Measurements from ENCODE around the gene RTN4RL1.

Gene RTN4RL1

GRCh38 chr17:2054512-2055291, 29.6 kb upstream of the RTN4RL1 start, which contains the start of gene HIC1:
Gene HIC1, plus strand, starts transcription at chr17:2055103. Its CDS starts 1,588 bp downstream, at chr17:2056691.
- H3K27ac ChIP-seq: no peak within 1 kb of the TSS
- TF ChIP-seq ZFX (IDR thresholded peaks at IDR 0.05): no peak
- TF ChIP-seq, protein P1, sequence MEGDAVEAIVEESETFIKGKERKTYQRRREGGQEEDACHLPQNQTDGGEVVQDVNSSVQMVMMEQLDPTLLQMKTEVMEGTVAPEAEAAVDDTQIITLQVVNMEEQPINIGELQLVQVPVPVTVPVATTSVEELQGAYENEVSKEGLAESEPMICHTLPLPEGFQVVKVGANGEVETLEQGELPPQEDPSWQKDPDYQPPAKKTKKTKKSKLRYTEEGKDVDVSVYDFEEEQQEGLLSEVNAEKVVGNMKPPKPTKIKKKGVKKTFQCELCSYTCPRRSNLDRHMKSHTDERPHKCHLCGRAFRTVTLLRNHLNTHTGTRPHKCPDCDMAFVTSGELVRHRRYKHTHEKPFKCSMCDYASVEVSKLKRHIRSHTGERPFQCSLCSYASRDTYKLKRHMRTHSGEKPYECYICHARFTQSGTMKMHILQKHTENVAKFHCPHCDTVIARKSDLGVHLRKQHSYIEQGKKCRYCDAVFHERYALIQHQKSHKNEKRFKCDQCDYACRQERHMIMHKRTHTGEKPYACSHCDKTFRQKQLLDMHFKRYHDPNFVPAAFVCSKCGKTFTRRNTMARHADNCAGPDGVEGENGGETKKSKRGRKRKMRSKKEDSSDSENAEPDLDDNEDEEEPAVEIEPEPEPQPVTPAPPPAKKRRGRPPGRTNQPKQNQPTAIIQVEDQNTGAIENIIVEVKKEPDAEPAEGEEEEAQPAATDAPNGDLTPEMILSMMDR (conservative IDR thresholded peaks at IDR 0.05): peak; percentile 96

GRCh38 chr17:2054262-2054511, 29.1 kb upstream of the RTN4RL1 start:
- H3K27ac ChIP-seq: no peak overlapping the region
- no peak for TF ChIP-seq ZFX (IDR thresholded peaks at IDR 0.05)
- TF ChIP-seq, protein P1 (conservative IDR thresholded peaks at IDR 0.05): no peak

GRCh38 chr17:2053380-2054261, 28.5 kb upstream of the RTN4RL1 start:
- no peak for TF ChIP-seq ZFX (IDR thresholded peaks at IDR 0.05)
- TF ChIP-seq, protein P1 (conservative IDR thresholded peaks at IDR 0.05): peak; percentile 73

DNA sequence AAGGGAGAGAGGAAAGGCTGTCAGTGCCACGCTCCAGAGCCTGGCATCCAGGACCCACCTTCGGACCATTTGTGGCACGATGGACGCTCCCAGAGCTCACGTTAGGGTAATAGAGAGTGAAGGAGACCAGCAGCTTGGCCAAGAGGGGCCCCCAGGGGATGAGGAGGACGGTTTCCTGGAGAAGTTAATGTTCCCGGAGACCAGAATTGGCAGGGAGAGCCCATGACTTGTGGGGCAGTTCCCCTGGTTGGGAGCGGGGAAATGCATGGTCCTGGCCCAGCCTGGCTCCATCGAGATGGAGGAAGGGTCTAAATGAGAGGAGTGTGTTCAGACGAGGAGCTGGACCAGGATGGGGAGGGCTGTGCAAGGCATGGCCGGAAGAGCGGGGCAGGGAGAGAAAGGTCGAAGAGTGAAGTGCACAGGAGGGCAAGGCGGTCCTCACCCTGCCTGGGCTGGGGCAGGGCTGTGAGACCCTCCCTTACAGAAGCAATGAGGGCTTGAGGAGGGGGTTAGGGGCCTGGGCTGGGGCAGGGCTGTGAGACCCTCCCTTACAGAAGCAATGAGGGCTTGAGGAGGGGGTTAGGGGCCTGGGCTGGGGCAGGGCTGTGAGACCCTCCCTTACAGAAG, 26.9 kb upstream of the RTN4RL1 start:
- no peak overlapping the region for H3K27ac ChIP-seq
- no peak for TF ChIP-seq ZFX (IDR thresholded peaks at IDR 0.05)
- TF ChIP-seq, protein P1 (conservative IDR thresholded peaks at IDR 0.05): no peak

More at GRCh38 chr17:2053380-2054261, 28.5 kb upstream of the RTN4RL1 start:
- no peak overlapping the region for H3K27ac ChIP-seq

- H3K27ac ChIP-seq: no peak overlapping the region
- TF ChIP-seq, protein P1 (conservative IDR thresholded peaks at IDR 0.05): no peak
- no peak for TF ChIP-seq ZFX (IDR thresholded peaks at IDR 0.05)
These were observed 26.2 kb upstream of the RTN4RL1 start for GRCh38 chr17:2051061-2051932.

DNA sequence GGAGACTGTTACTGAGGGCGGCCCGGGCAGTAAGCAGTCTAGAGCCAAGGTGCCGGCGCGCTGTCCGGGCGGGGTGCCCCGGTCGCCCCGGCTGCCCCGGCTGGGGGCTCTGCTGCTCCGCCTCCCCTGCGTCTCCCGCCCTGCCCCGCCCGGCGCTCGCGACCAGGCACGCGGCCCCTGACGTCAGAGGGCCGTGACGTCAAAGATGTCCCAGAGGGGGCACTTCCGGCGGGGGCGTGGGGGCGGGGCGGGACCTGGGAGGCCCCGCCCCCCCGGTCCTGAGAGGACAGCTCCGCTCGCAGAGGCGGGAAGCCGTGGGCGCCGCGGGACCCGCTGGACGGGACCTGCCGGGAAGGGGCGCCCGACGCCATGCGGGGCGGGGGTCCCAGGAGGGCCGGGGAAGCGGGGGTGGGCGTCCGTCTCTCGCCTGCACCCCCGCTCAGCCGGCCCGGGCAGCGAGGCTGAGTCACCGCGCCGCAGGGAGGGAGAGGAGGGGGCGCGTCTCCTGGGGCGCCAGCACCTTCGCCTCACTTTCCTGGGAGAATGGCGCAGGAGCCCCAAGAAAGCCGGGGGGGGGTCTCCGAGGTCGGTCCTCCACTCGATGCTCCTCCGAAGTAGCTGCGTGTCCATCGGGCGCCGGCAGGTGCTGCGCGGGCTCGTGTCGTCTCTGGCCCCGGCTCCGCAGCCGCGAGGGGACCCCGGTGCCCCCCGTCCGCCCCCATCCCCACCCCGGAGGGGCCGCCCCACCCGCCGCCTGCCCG, 25.3 kb upstream of the RTN4RL1 start:
- no peak for TF ChIP-seq ZFX (IDR thresholded peaks at IDR 0.05)
- TF ChIP-seq, protein P1 (conservative IDR thresholded peaks at IDR 0.05): no peak
- peak overlapping the region; percentile 48; the same call in 1 of the 2 replicates for H3K27ac ChIP-seq

Measured in C4-2B (cell line).